K562 (cell line): ENCODE data around the gene NPAS1. TPM values are rescaled to one million over a fixed set of nuclear protein-coding genes. Genes with fewer than 3 reads are reported as not detected.

ENCODE experiments used
- ARHGAP35 ChIP-seq: fragments of 450-650 bp; IDR thresholded peaks from 2 replicates; pipeline ENCODE4 v1.6.1; 2018; ENCODE audit not compliant: partially characterized antibody
- CBFB ChIP-seq: sonication (generic); formaldehyde crosslinking; IDR thresholded peaks from 2 replicates; pipeline ENCODE4 v1.4.0; 2020; ENCODE audit warnings: mild to moderate bottlenecking, missing genetic modification reagents
- DDX20 ChIP-seq: fragments of 450-650 bp; IDR thresholded peaks from 2 replicates; pipeline ENCODE4 v1.6.1; 2016; ENCODE audit warnings: missing genetic modification characterization, low read depth, mild to moderate bottlenecking, missing compliant biosample characterization, moderate library complexity
- EP400 ChIP-seq: fragments of 450-650 bp; IDR thresholded peaks from 2 replicates; pipeline ENCODE4 v1.6.1; 2017; ENCODE audit warnings: antibody characterized with exemption, mild to moderate bottlenecking, moderate library complexity
- GATA2 ChIP-seq: sonication (generic); formaldehyde crosslinking; IDR thresholded peaks from 2 replicates; pipeline ENCODE4 v1.4.0; 2020; ENCODE audit warnings: mild to moderate bottlenecking, missing genetic modification reagents
- KHSRP ChIP-seq: fragments of 450-650 bp; IDR thresholded peaks from 2 replicates; pipeline ENCODE4 v1.6.1; 2017
- MIER1 ChIP-seq: fragments of 450-650 bp; IDR thresholded peaks from 2 replicates; pipeline ENCODE4 v1.6.1; 2016; ENCODE audit warnings: antibody characterized with exemption, mild to moderate bottlenecking, low read depth
- MTA1 ChIP-seq: fragments of 450-650 bp; IDR thresholded peaks from 2 replicates; pipeline ENCODE4 v1.6.1; 2017; ENCODE audit warnings: borderline replicate concordance
- RAD21 ChIP-seq, 2 experiments: fragments of 250-450 bp in 1 of 2; fragments of 450-650 bp in 1 of 2; sonication (Bioruptor Pico) in 1 of 2; formaldehyde crosslinking in 1 of 2; IDR thresholded peaks in 1 of 2; conservative IDR thresholded peaks in 1 of 2; 2 replicates each; pipeline versions ENCODE4 v1.4.0 to v1.8.0; 2020 to 2022; ENCODE audit warnings: mild to moderate bottlenecking in 2 of 2, moderate library complexity in 1 of 2
- RBM39 ChIP-seq: fragments of 200-400 bp; formaldehyde crosslinking; optimal IDR thresholded peaks from 2 replicates; pipeline ENCODE3; 2018; ENCODE audit warnings: low read depth, low read length
- RFX7 ChIP-seq: fragments of 250-450 bp; sonication (Bioruptor Pico); IDR thresholded peaks from 2 replicates; pipeline ENCODE4 v1.5.1; 2021; ENCODE audit warnings: mild to moderate bottlenecking
- SIX5 ChIP-seq, 2 experiments: IDR thresholded peaks; 2 replicates each; pipeline ENCODE4 v1.6.1; 2011; ENCODE audit warnings: low read length in 2 of 2, borderline replicate concordance in 1 of 2, low read depth in 1 of 2, mild to moderate bottlenecking in 1 of 2, moderate library complexity in 1 of 2; ENCODE audit not compliant: insufficient read depth in 1 of 2
- SMC3 ChIP-seq: conservative IDR thresholded peaks from 2 replicates; pipeline ENCODE4 v1.6.1; 2011; ENCODE audit warnings: low read depth, low read length, improper control_type of control experiment; ENCODE audit not compliant: insufficient read depth
- STAG1 ChIP-seq: sonication (generic); formaldehyde crosslinking; IDR thresholded peaks from 2 replicates; pipeline ENCODE4 v1.5.0; 2020; ENCODE audit warnings: missing genetic modification reagents, borderline replicate concordance
- TEAD1 ChIP-seq, 2 experiments: fragments of 450-650 bp in 1 of 2; sonication (generic) in 1 of 2; formaldehyde crosslinking; IDR thresholded peaks; 2 replicates each; pipeline versions ENCODE4 v1.4.0 to v1.8.0; 2020 to 2022; ENCODE audit warnings: mild to moderate bottlenecking in 2 of 2, missing genetic modification reagents in 1 of 2
- ZEB2 ChIP-seq: fragments of 450-650 bp; IDR thresholded peaks from 2 replicates; pipeline ENCODE4 v1.6.1; 2016
- ZFP30 ChIP-seq: fragments of 250-450 bp; sonication (Bioruptor Pico); IDR thresholded peaks from 2 replicates; pipeline ENCODE4 v1.8.0; 2022; ENCODE audit warnings: moderate library complexity, mild to moderate bottlenecking, inconsistent platforms, borderline replicate concordance
- ZNF384 ChIP-seq: IDR thresholded peaks from 2 replicates; pipeline ENCODE4 v1.6.1; 2012; ENCODE audit warnings: low read depth, low read length, improper control_type of control experiment
- ZNF436 ChIP-seq: fragments of 250-450, 450-650 bp; sonication (Bioruptor Pico); formaldehyde crosslinking; IDR thresholded peaks from 2 replicates; pipeline ENCODE4 v1.7.0; 2020; ENCODE audit warnings: mild to moderate bottlenecking
- ZNF764 ChIP-seq: fragments of 250-450 bp; sonication (Bioruptor Pico); IDR thresholded peaks from 2 replicates; pipeline ENCODE4 v1.4.0; 2020; ENCODE audit warnings: low read depth, mild to moderate bottlenecking, moderate library complexity
- polyA plus RNA-seq, 8 experiments: library from polyadenylated mRNA; depleted of rRNA in 4 of 8; stranded (reverse) in 5 of 8; unstranded in 3 of 8; fragments of >200 nt; fragmentation: Nextera tagmentation in 2 of 8; fragmentation: Illumina TruSeq in 1 of 8; extraction: Ambion mirVana in 2 of 8; extraction: Trizol in 1 of 8; gene quantifications; 2 replicates each; pipeline versions ENCODE4 v1.2.1 to v1.2.3, GENCODE V29; 2011 to 2014; ENCODE audit warnings: inconsistent platforms in 1 of 8, missing spikeins in 1 of 8
- total RNA-seq, 7 experiments: library from RNA; depleted of rRNA in 6 of 7; stranded (reverse); fragments of >200 nt in 6 of 7; fragmentation: Illumina TruSeq in 2 of 7; extraction: Trizol in 2 of 7; gene quantifications; 2 replicates each; pipeline versions ENCODE4 v1.2.1 to v1.2.3, GENCODE V29; 2011 to 2021; ENCODE audit warnings: low replicate concordance in 1 of 7
- TF ChIP-seq, protein P1 (sequence below): fragments of 250-450 bp; sonication (Bioruptor Pico); IDR thresholded peaks from 2 replicates; pipeline ENCODE4 v1.4.0; 2020; ENCODE audit warnings: borderline replicate concordance
- TF ChIP-seq, protein P2 (sequence below): sonication (generic); formaldehyde crosslinking; IDR thresholded peaks from 2 replicates; pipeline ENCODE4 v1.8.1; 2022; ENCODE audit warnings: missing genetic modification reagents
- TF ChIP-seq, protein P3 (sequence below): fragments of 250-450 bp; sonication (Bioruptor Pico); IDR thresholded peaks from 2 replicates; pipeline ENCODE4 v1.5.0; 2021
- TF ChIP-seq, protein P4 (sequence below): sonication (generic); formaldehyde crosslinking; IDR thresholded peaks from 2 replicates; pipeline ENCODE4 v1.8.0; 2022; ENCODE audit warnings: missing genetic modification reagents, mild to moderate bottlenecking, borderline replicate concordance

Gene NPAS1
- total and polyA plus RNA-seq, 9 of the 15 experiments (the other 6 are each of a cell fraction or from before 2014, with no cell fraction given), result 0.58 to 5.3 (median 2.0) TPM; not detected in 2

DNA sequence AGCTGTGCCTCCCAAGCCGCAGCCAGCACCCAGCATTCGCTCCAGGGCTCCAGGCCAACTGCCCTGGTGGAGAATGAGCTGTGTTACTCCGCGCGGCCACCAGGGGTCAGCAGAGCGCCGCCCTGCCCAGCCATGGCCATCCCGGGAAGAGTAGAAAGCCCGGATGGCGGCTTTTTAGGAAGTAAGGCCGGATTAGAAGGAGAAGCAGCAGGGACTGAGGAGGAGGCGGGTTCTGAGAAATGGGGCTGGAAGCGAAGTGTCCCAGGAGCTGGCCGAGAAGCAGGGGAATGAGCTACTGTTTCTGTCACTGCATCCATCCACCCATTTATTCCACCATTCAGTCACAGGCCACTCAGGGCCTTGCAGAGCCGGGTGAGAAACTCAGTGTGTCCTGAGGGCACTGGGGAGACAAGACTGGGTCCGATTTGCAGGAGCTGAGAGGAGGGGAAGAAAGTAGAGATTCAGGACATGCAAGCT is 6.6 kb upstream of the NPAS1 start (continued):
- TF ChIP-seq, protein P1, sequence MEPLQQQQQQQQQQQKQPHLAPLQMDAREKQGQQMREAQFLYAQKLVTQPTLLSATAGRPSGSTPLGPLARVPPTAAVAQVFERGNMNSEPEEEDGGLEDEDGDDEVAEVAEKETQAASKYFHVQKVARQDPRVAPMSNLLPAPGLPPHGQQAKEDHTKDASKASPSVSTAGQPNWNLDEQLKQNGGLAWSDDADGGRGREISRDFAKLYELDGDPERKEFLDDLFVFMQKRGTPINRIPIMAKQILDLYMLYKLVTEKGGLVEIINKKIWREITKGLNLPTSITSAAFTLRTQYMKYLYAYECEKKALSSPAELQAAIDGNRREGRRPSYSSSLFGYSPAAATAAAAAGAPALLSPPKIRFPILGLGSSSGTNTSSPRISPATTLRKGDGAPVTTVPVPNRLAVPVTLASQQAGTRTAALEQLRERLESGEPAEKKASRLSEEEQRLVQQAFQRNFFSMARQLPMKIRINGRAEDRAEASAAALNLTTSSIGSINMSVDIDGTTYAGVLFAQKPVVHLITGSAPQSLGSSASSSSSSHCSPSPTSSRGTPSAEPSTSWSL (CRISPR knock-in tag), result no peak
- no peak for TF ChIP-seq MIER1
- TF ChIP-seq, protein P2, sequence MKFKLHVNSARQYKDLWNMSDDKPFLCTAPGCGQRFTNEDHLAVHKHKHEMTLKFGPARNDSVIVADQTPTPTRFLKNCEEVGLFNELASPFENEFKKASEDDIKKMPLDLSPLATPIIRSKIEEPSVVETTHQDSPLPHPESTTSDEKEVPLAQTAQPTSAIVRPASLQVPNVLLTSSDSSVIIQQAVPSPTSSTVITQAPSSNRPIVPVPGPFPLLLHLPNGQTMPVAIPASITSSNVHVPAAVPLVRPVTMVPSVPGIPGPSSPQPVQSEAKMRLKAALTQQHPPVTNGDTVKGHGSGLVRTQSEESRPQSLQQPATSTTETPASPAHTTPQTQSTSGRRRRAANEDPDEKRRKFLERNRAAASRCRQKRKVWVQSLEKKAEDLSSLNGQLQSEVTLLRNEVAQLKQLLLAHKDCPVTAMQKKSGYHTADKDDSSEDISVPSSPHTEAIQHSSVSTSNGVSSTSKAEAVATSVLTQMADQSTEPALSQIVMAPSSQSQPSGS, result no peak
- no peak for TF ChIP-seq ZEB2
- TF ChIP-seq RBM39, result no peak
- TF ChIP-seq GATA2 (CRISPR knock-in tag), result no peak
- TF ChIP-seq, protein P3, sequence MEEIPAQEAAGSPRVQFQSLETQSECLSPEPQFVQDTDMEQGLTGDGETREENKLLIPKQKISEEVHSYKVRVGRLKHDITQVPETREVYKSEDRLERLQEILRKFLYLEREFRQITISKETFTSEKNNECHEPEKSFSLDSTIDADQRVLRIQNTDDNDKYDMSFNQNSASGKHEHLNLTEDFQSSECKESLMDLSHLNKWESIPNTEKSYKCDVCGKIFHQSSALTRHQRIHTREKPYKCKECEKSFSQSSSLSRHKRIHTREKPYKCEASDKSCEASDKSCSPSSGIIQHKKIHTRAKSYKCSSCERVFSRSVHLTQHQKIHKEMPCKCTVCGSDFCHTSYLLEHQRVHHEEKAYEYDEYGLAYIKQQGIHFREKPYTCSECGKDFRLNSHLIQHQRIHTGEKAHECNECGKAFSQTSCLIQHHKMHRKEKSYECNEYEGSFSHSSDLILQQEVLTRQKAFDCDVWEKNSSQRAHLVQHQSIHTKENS (CRISPR knock-in tag), result no peak
- no peak for TF ChIP-seq EP400
- TF ChIP-seq ZNF764 (CRISPR knock-in tag), result no peak
- TF ChIP-seq TEAD1 (CRISPR knock-in tag; IDR thresholded peaks at IDR 0.05), result no peak
- TF ChIP-seq MTA1, result peak; percentile 19; the same call in 1 of the 2 replicates
- peak; percentile 97 for TF ChIP-seq SMC3
- TF ChIP-seq ZNF436 (CRISPR knock-in tag), result no peak
- no peak for TF ChIP-seq KHSRP
- TF ChIP-seq RFX7 (CRISPR knock-in tag), result no peak
- TF ChIP-seq ARHGAP35, result no peak
- TF ChIP-seq ZFP30 (CRISPR knock-in tag), result no peak
- peak; percentile 91 to 96 for TF ChIP-seq RAD21 (CRISPR knock-in tag; conservative IDR thresholded peaks at IDR 0.05 in 1 of 2, IDR thresholded peaks at IDR 0.05 in 1 of 2)
- TF ChIP-seq SIX5 (IDR thresholded peaks at IDR 0.05; ENCODE audit: borderline replicate concordance in 1 of 2, insufficient read depth in 1 of 2, low read depth in 1 of 2, low read length in 2 of 2), result no peak
- peak; percentile 87; the same call in 1 of the 2 replicates for TF ChIP-seq STAG1 (CRISPR knock-in tag)
- TF ChIP-seq ZNF384, result no peak
- TF ChIP-seq, protein P4, sequence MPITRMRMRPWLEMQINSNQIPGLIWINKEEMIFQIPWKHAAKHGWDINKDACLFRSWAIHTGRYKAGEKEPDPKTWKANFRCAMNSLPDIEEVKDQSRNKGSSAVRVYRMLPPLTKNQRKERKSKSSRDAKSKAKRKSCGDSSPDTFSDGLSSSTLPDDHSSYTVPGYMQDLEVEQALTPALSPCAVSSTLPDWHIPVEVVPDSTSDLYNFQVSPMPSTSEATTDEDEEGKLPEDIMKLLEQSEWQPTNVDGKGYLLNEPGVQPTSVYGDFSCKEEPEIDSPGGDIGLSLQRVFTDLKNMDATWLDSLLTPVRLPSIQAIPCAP (CRISPR knock-in tag), result no peak
- no peak for TF ChIP-seq CBFB (CRISPR knock-in tag)
- TF ChIP-seq DDX20, result no peak
